ENCODE data around the gene WIPF2. TPM values are rescaled to one million over a fixed set of nuclear protein-coding genes. Genes with fewer than 3 reads are reported as not detected.
A peak's percentile ranks its signal among the peaks of the same experiment; 100 is the strongest.

The WIPF2 gene
- total and polyA plus RNA-seq, 2 experiments from 2014 or later, result 10.3 to 23.8 TPM

- DNase-seq (ENCODE audit: low spot score), result no peak
- Histone ChIP-seq H3K27me3 (no peaks in the 10 kb centered on the region), H4K20me1 (ENCODE audit: insufficient read depth, poor library complexity, severe bottlenecking) (no peaks in the 10 kb centered on the region), H3K4me1 (ENCODE audit: insufficient read depth) (no peaks in the 10 kb centered on the region), H3K4me3 (no peak overlapping the region), H2AFZ (no peak overlapping the region), H3K36me3 (replicated peaks; ENCODE audit: insufficient read depth, low read depth) (no peaks in the 10 kb centered on the region), H3K9me2 (replicated peaks; ENCODE audit: insufficient read depth) (no peaks in the 10 kb centered on the region), H3K27ac (no peak overlapping the region), H3K9me3 (ENCODE audit: low read depth) (no peaks in the 10 kb centered on the region), H3K79me2 (no peaks in the 10 kb centered on the region), H3K4me2 (no peak overlapping the region)
- 97% methylated on average over 15 of the region's 21 CpGs for WGBS (ENCODE audit: low lambda C conversion rate, missing lambda C conversion rate)
- TF ChIP-seq EZH2 (IDR thresholded peaks at IDR 0.05; ENCODE audit: borderline replicate concordance), result no peak
- no peak for TF ChIP-seq EZH2phosphoT487 (IDR thresholded peaks at IDR 0.05; ENCODE audit: low read depth, severe bottlenecking, unreplicated experiment)
- TF ChIP-seq, protein P1, sequence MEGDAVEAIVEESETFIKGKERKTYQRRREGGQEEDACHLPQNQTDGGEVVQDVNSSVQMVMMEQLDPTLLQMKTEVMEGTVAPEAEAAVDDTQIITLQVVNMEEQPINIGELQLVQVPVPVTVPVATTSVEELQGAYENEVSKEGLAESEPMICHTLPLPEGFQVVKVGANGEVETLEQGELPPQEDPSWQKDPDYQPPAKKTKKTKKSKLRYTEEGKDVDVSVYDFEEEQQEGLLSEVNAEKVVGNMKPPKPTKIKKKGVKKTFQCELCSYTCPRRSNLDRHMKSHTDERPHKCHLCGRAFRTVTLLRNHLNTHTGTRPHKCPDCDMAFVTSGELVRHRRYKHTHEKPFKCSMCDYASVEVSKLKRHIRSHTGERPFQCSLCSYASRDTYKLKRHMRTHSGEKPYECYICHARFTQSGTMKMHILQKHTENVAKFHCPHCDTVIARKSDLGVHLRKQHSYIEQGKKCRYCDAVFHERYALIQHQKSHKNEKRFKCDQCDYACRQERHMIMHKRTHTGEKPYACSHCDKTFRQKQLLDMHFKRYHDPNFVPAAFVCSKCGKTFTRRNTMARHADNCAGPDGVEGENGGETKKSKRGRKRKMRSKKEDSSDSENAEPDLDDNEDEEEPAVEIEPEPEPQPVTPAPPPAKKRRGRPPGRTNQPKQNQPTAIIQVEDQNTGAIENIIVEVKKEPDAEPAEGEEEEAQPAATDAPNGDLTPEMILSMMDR (IDR thresholded peaks at IDR 0.05; ENCODE audit: poor library complexity), result no peak
Observed at GRCh38 chr17:40264458-40265185, 45.5 kb downstream of the WIPF2 start.

- no peak overlapping the region for H3K27ac ChIP-seq
- no peak overlapping the region for H2AFZ ChIP-seq
- no peaks in the 10 kb centered on the region for H3K4me1 ChIP-seq (ENCODE audit: insufficient read depth)
- no peaks in the 10 kb centered on the region for H3K36me3 ChIP-seq (replicated peaks; ENCODE audit: insufficient read depth, low read depth)
- no peaks in the 10 kb centered on the region for H3K9me2 ChIP-seq (replicated peaks; ENCODE audit: insufficient read depth)
- H3K4me3 ChIP-seq, result no peak overlapping the region
- H3K27me3 ChIP-seq, result no peaks in the 10 kb centered on the region
- no peak overlapping the region for H3K4me2 ChIP-seq
- no peaks in the 10 kb centered on the region for H3K79me2 ChIP-seq
- no peaks in the 10 kb centered on the region for H4K20me1 ChIP-seq (ENCODE audit: insufficient read depth, poor library complexity, severe bottlenecking)
- no peak for DNase-seq (ENCODE audit: low spot score)
- H3K9me3 ChIP-seq (ENCODE audit: low read depth), result no peaks in the 10 kb centered on the region
- TF ChIP-seq, protein P1 (IDR thresholded peaks at IDR 0.05; ENCODE audit: poor library complexity), result no peak
- TF ChIP-seq EZH2phosphoT487 (IDR thresholded peaks at IDR 0.05; ENCODE audit: low read depth, severe bottlenecking, unreplicated experiment) (no peak), EZH2 (IDR thresholded peaks at IDR 0.05; ENCODE audit: borderline replicate concordance) (no peak)
- WGBS (ENCODE audit: low lambda C conversion rate, missing lambda C conversion rate), result 93% methylated on average over 5 of the region's 5 CpGs
Observed at GRCh38 chr17:40265337-40265736, 46.2 kb downstream of the WIPF2 start.

DNA sequence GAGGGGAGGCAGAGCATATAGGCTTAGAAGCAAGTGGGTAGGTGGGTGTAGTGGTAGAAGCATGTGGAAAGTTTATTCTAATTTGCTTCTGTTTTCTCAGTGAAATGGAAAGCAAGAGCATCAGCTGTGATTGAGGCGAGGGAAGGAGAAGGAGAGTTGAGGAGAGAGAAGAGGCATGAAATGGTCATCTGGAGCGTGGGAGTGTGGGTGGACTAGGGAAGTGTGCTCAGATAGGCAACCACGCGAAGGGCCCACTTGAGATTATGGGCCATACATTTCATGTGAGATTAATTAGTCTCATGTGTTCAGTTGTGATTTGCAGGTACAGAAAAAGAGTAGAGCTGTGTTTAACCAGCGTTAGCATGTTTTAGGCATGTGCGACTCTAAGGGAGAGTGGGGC, 47.8 kb downstream of the WIPF2 start:
- Histone ChIP-seq H3K79me2 (no peaks in the 10 kb centered on the region), H3K27ac (no peak overlapping the region), H3K36me3 (replicated peaks; ENCODE audit: insufficient read depth, low read depth) (no peaks in the 10 kb centered on the region), H3K27me3 (no peaks in the 10 kb centered on the region), H3K9me3 (ENCODE audit: low read depth) (no peaks in the 10 kb centered on the region), H3K9me2 (replicated peaks; ENCODE audit: insufficient read depth) (no peaks in the 10 kb centered on the region), H2AFZ (no peak overlapping the region), H3K4me2 (no peak overlapping the region), H3K4me3 (no peak overlapping the region), H3K4me1 (ENCODE audit: insufficient read depth) (no peaks in the 10 kb centered on the region), H4K20me1 (ENCODE audit: insufficient read depth, poor library complexity, severe bottlenecking) (no peaks in the 10 kb centered on the region)
- TF ChIP-seq EZH2phosphoT487 (IDR thresholded peaks at IDR 0.05; ENCODE audit: low read depth, severe bottlenecking, unreplicated experiment), result no peak
- no peak for TF ChIP-seq EZH2 (IDR thresholded peaks at IDR 0.05; ENCODE audit: borderline replicate concordance)
- DNase-seq (ENCODE audit: low spot score), result no peak
- WGBS (ENCODE audit: low lambda C conversion rate, missing lambda C conversion rate), result 96% methylated on average over 6 of the region's 6 CpGs

- Histone ChIP-seq H3K4me1 (ENCODE audit: insufficient read depth) (no peaks in the 10 kb centered on the region), H3K27me3 (no peaks in the 10 kb centered on the region), H2AFZ (no peak overlapping the region), H3K9me3 (ENCODE audit: low read depth) (no peaks in the 10 kb centered on the region), H3K4me2 (no peak overlapping the region), H3K36me3 (replicated peaks; ENCODE audit: insufficient read depth, low read depth) (no peaks in the 10 kb centered on the region), H3K4me3 (no peak overlapping the region), H3K27ac (peak overlapping the region; percentile 20), H3K79me2 (no peaks in the 10 kb centered on the region), H3K9me2 (replicated peaks; ENCODE audit: insufficient read depth) (no peaks in the 10 kb centered on the region), H4K20me1 (ENCODE audit: insufficient read depth, poor library complexity, severe bottlenecking) (no peaks in the 10 kb centered on the region)
- TF ChIP-seq EZH2phosphoT487 (IDR thresholded peaks at IDR 0.05; ENCODE audit: low read depth, severe bottlenecking, unreplicated experiment) (no peak), EZH2 (IDR thresholded peaks at IDR 0.05; ENCODE audit: borderline replicate concordance) (no peak)
- TF ChIP-seq, protein P1 (IDR thresholded peaks at IDR 0.05; ENCODE audit: poor library complexity), result no peak
- DNase-seq (ENCODE audit: low spot score), result no peak
- WGBS (ENCODE audit: low lambda C conversion rate, missing lambda C conversion rate), result 90% methylated on average over 2 of the region's 2 CpGs
Observed at GRCh38 chr17:40268141-40268712, 49.1 kb downstream of the WIPF2 start.

Measured in hepatocyte (in vitro differentiated cells).